Measurements from ENCODE around the gene KRTAP12-3. TPM values are rescaled to one million over a fixed set of nuclear protein-coding genes. Genes with fewer than 3 reads are reported as not detected.

KRTAP12-3 gene
- total and polyA plus RNA-seq, 2 donors (not counting 1 experiment from before 2014, with no cell fraction given) = not detected

- Histone ChIP-seq H3K9me3 (ENCODE audit: control insufficient read depth, insufficient read depth, low read depth, low read length) (no peaks in the 10 kb centered on the region), H3K9ac (ENCODE audit: insufficient read depth, low read length) (no peak overlapping the region), H2AFZ (ENCODE audit: low read length) (no peak overlapping the region), H3K79me2 (ENCODE audit: control insufficient read depth, insufficient read depth, low read length) (no peaks in the 10 kb centered on the region), H3K4me2 (ENCODE audit: extremely low read depth, insufficient read depth, low read length) (no peak overlapping the region), H3K4me1 (ENCODE audit: control insufficient read depth, extremely low read depth, insufficient read depth, low read length) (no peaks in the 10 kb centered on the region), H3K27ac (ENCODE audit: insufficient read depth, low read length) (no peak overlapping the region), H3K36me3 (ENCODE audit: control insufficient read depth, insufficient read depth, low read length) (no peaks in the 10 kb centered on the region), H3K4me3 (replicated peaks in 1 of 4; ENCODE audit: control extremely low read depth in 1 of 4, insufficient read depth in 1 of 4, low read depth in 3 of 4, low read length in 4 of 4) (no peak overlapping the region), H4K20me1 (ENCODE audit: control insufficient read depth, extremely low read depth, insufficient read depth, low read length) (no peaks in the 10 kb centered on the region), H3K27me3 (ENCODE audit: control insufficient read depth, insufficient read depth, low read length) (no peaks in the 10 kb centered on the region)
- TF ChIP-seq CTCF (conservative IDR thresholded peaks at IDR 0.05 in 1 of 2, IDR thresholded peaks at IDR 0.05 in 1 of 2; ENCODE audit: low read depth in 1 of 2, low read length in 2 of 2) (no peak), EZH2 (IDR thresholded peaks at IDR 0.05; ENCODE audit: low read length, missing control alignments) (no peak)
- DNase-seq (ENCODE audit: low read depth in 2 of 2) = no peak
These were observed 46.2 kb upstream of the KRTAP12-3 start for GRCh38 chr21:44611551-44611950.

- H3K4me3 ChIP-seq (replicated peaks in 1 of 4; ENCODE audit: control extremely low read depth in 1 of 4, insufficient read depth in 1 of 4, low read depth in 3 of 4, low read length in 4 of 4) = no peak within 1 kb of the TSS
- H3K27me3 ChIP-seq (ENCODE audit: control insufficient read depth, insufficient read depth, low read length) = no peaks in the 10 kb centered on the region
- TF ChIP-seq EZH2 (IDR thresholded peaks at IDR 0.05; ENCODE audit: low read length, missing control alignments) (no peak), CTCF (conservative IDR thresholded peaks at IDR 0.05 in 1 of 2, IDR thresholded peaks at IDR 0.05 in 1 of 2; ENCODE audit: low read depth in 1 of 2, low read length in 2 of 2) (no peak)
- H2AFZ ChIP-seq (ENCODE audit: low read length) = no peak within 1 kb of the TSS
- no peak for DNase-seq (ENCODE audit: low read depth in 2 of 2)
- H4K20me1 ChIP-seq (ENCODE audit: control insufficient read depth, extremely low read depth, insufficient read depth, low read length) = no peaks in the 10 kb centered on the region
- H3K79me2 ChIP-seq (ENCODE audit: control insufficient read depth, insufficient read depth, low read length) = no peaks in the 10 kb centered on the region
- no peak within 1 kb of the TSS for H3K27ac ChIP-seq (ENCODE audit: insufficient read depth, low read length)
- H3K9ac ChIP-seq (ENCODE audit: insufficient read depth, low read length) = no peak within 1 kb of the TSS
- H3K9me3 ChIP-seq (ENCODE audit: control insufficient read depth, insufficient read depth, low read depth, low read length) = no peaks in the 10 kb centered on the region
- H3K4me1 ChIP-seq (ENCODE audit: control insufficient read depth, extremely low read depth, insufficient read depth, low read length) = no peaks in the 10 kb centered on the region
- no peak within 1 kb of the TSS for H3K4me2 ChIP-seq (ENCODE audit: extremely low read depth, insufficient read depth, low read length)
- no peaks in the 10 kb centered on the region for H3K36me3 ChIP-seq (ENCODE audit: control insufficient read depth, insufficient read depth, low read length)
These were observed 45.7 kb upstream of the KRTAP12-3 start, which contains the start of gene KRTAP10-8 for GRCh38 chr21:44612029-44612486. Gene KRTAP10-8, plus strand, starts transcription at chr21:44612079. Its CDS starts 22 bp downstream, at chr21:44612101.

GRCh38 chr21:44612669-44613229, 45.0 kb upstream of the KRTAP12-3 start:
- H4K20me1 ChIP-seq (ENCODE audit: control insufficient read depth, extremely low read depth, insufficient read depth, low read length) = no peaks in the 10 kb centered on the region
- no peak for DNase-seq (ENCODE audit: low read depth in 2 of 2)
- H2AFZ ChIP-seq (ENCODE audit: low read length) = no peak overlapping the region
- H3K4me1 ChIP-seq (ENCODE audit: control insufficient read depth, extremely low read depth, insufficient read depth, low read length) = no peaks in the 10 kb centered on the region
- no peaks in the 10 kb centered on the region for H3K79me2 ChIP-seq (ENCODE audit: control insufficient read depth, insufficient read depth, low read length)
- H3K27ac ChIP-seq (ENCODE audit: insufficient read depth, low read length) = no peak overlapping the region
- H3K4me2 ChIP-seq (ENCODE audit: extremely low read depth, insufficient read depth, low read length) = no peak overlapping the region
- H3K27me3 ChIP-seq (ENCODE audit: control insufficient read depth, insufficient read depth, low read length) = no peaks in the 10 kb centered on the region
- no peak overlapping the region for H3K4me3 ChIP-seq (replicated peaks in 1 of 4; ENCODE audit: control extremely low read depth in 1 of 4, insufficient read depth in 1 of 4, low read depth in 3 of 4, low read length in 4 of 4)
- no peaks in the 10 kb centered on the region for H3K9me3 ChIP-seq (ENCODE audit: control insufficient read depth, insufficient read depth, low read depth, low read length)
- TF ChIP-seq EZH2 (IDR thresholded peaks at IDR 0.05; ENCODE audit: low read length, missing control alignments) (no peak), CTCF (conservative IDR thresholded peaks at IDR 0.05 in 1 of 2, IDR thresholded peaks at IDR 0.05 in 1 of 2; ENCODE audit: low read depth in 1 of 2, low read length in 2 of 2) (no peak)
- no peak overlapping the region for H3K9ac ChIP-seq (ENCODE audit: insufficient read depth, low read length)
- H3K36me3 ChIP-seq (ENCODE audit: control insufficient read depth, insufficient read depth, low read length) = no peaks in the 10 kb centered on the region
